Neural cell (in vitro differentiated cells): Measurements from ENCODE around the gene TMTC1.

ENCODE experiments used
- CTCF ChIP-seq: fragments of 450-650 bp; IDR thresholded peaks from 2 replicates; pipeline ENCODE4 v1.5.1; 2014; ENCODE audit warnings: antibody characterized with exemption, mild to moderate bottlenecking, moderate library complexity; ENCODE audit not compliant: poor library complexity, severe bottlenecking
- EP300 ChIP-seq: fragments of 450-650 bp; conservative IDR thresholded peaks from 2 replicates; pipeline ENCODE4 v1.6.1; 2014; ENCODE audit warnings: antibody characterized with exemption, mild to moderate bottlenecking, moderate library complexity; ENCODE audit not compliant: poor library complexity, severe bottlenecking
- EZH2 ChIP-seq: fragments of 200-600, 300-800 bp; shearing (Covaris generic), sonication (generic); IDR thresholded peaks from 2 replicates; pipeline ENCODE4 v1.6.1; 2014; ENCODE audit warnings: antibody characterized with exemption, low read length, borderline replicate concordance, mild to moderate bottlenecking; ENCODE audit not compliant: insufficient read depth, poor library complexity, severe bottlenecking
- MXI1 ChIP-seq: fragments of 450-650 bp; conservative IDR thresholded peaks from 2 replicates; pipeline ENCODE4 v1.6.1; 2014; ENCODE audit warnings: antibody characterized with exemption, mild to moderate bottlenecking; ENCODE audit not compliant: poor library complexity, severe bottlenecking
- POLR2AphosphoS5 ChIP-seq: IDR thresholded peaks from 2 replicates; pipeline ENCODE4 v1.6.1; 2012
- RAD21 ChIP-seq: fragments of 450-650 bp; conservative IDR thresholded peaks from 2 replicates; pipeline ENCODE4 v1.6.1; 2014; ENCODE audit warnings: antibody characterized with exemption, mild to moderate bottlenecking, moderate library complexity
- REST ChIP-seq: IDR thresholded peaks from 2 replicates; pipeline ENCODE4 v1.6.1; 2012; ENCODE audit warnings: borderline replicate concordance

- TF ChIP-seq CTCF: no peak
- peak; percentile 70 for TF ChIP-seq POLR2AphosphoS5
- TF ChIP-seq MXI1: no peak
- TF ChIP-seq REST: no peak
- TF ChIP-seq EP300: peak; percentile 96
- TF ChIP-seq EZH2: no peak
- TF ChIP-seq RAD21: no peak
These were observed 323.7 kb downstream of the TMTC1 start for GRCh38 chr12:29460082-29460481.
